SIG-M5 (cell line): ENCODE data around the gene RALB.
"Not testable (repeated sequence)": the region's sequence is repeated elsewhere in the genome, so short reads cannot be mapped to it uniquely, and the experiment has no call there.

Source experiments
- DNase-seq: peaks from one replicate; lab custom pipeline; 2025; lab: John Stamatoyannopoulos, UW

The RALB gene

DNA sequence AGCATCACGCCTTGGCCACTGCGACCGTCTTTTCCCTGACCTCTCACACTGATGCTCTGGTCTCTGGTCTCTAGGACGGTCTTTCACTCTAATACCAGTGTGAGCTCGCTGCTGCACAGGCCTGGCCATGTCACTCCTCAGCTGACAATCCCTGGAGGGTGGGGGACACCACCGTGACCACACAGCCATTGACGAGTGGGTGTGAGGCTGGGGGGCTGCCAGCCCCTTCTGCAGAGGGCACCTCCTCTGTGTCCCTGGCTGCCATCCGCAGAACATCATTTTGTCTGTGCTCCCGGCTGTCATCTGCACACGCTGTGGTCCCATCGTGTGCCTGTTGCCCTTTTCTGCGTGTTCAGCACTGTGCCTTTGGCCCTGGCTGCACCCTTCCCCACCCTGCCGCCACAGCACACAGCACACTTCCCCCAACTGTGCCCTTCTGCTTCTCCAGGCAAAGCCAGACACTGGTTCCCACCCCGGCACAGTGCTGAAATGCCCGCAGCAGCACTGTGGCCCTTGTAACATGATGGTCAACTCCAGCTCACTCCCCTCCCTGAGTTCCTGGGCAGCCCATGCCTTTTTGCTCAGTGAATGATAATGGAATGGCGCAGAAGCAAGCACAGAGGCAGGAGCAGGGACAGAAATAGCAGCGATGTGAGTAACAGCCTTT, 62.8 kb downstream of the RALB start:
- DNase-seq, result no peak

DNA sequence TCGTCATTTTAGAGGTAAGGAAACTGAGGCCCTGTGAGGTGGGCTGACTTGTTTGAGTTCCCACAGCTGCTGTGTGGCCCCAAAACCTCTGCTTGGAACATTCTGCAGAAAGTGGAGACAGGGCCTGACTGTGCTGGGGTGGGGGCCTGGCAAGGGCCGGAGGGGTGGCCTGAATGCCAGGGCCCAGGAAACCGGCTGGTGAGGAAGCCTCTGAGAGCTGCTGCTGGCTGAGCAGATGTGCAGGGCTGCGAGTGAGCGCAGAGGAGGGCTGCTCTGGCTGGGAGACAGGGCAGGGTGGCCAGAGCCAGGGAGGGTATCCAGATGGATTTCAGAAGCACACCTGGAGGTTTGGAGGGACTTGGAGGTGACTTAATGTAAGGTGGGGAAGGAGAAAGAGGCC, 63.4 kb downstream of the RALB start:
- DNase-seq, result no peak

GRCh38 chr2:120316528-120317179, 64.0 kb downstream of the RALB start:
- DNase-seq, result no peak

DNA sequence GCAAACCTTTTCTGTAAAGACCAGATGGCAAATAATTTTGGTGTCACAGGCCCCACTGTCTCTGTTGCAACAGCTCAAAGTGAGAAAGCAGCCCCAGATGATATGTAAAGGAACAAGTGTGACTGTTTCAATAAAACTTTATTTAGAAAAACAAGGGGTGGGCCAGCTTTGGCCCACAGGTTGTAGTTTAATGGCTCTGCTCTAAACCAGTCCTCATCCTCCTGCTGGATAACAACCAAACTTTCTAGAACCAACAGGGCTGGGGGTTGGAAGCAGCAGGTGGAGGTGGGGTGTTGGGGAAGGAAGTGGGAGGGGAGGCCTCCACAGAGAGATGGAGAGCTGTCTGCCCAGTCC, 64.5 kb downstream of the RALB start:
- no peak for DNase-seq

DNA sequence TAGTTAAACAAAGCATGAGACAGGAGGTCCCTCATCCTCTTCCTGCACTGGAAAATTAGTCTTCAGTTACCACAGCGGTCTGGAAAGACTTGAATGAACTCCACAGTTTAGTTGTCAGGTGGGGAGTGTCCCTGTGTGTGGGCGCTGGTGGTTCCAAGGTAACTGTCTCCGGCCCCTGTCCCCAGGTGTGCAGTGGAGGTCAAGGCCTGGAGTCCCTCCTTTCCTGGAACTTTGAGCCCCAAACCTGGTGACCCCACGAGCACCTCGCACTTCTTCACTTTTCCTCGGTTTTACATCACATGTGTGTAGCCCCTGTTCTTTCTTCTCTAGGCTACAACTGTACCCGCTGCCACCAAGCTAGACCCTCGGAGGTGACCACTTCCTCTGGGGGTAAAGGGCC, 65.3 kb downstream of the RALB start:
- no peak for DNase-seq

GRCh38 chr2:120318626-120319025, 66.0 kb downstream of the RALB start:
- DNase-seq, result no peak

DNA sequence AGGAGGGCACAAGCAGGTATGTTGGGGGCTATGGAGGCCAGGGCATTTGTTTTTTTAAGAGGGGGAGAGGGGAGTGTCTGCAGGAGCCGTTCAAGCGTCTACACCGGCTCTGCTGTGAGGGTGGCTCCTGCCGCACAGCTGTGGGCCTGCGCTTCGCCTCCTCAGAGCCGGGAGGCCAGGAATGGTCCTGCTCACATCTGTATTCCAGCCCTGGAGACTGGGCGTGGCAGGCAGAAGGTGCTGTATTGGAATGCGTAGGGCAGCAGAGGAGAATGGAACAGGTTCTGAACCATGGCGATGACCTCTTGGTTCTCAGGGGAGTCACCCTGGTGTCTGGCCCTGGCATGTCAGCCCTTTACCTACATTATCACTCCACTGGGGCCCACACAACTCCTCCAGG, 66.5 kb downstream of the RALB start:
- no peak for DNase-seq

- no peak for DNase-seq
Observed at GRCh38 chr2:120319686-120320317, 67.2 kb downstream of the RALB start.

- DNase-seq, result no peak
Observed at GRCh38 chr2:120320318-120320851, 67.7 kb downstream of the RALB start.

GRCh38 chr2:120320887-120321556, 68.4 kb downstream of the RALB start:
- not testable (repeated sequence) for DNase-seq

- no peak for DNase-seq
Observed at GRCh38 chr2:120321721-120322284, 69.2 kb downstream of the RALB start.

DNA sequence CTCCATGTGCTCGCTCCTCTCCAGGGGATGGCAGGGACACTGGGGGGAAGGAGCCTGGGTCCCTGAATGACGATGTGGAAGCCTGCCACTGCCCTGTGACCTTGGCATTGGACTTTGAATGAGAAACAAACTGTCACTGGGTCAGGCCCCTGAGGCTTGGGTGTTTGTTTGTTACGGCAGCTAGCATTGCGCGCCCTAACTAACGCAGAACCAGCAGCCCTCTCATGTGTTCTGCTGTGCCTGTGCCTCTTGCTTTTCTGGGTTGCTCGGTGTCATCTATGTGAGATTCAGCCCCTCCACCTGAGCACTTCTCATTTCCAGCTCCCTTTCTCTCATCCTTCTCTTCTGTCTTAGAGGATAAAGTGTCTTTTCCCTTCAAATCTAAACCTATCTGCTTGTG, 69.7 kb downstream of the RALB start:
- DNase-seq, result no peak

DNA sequence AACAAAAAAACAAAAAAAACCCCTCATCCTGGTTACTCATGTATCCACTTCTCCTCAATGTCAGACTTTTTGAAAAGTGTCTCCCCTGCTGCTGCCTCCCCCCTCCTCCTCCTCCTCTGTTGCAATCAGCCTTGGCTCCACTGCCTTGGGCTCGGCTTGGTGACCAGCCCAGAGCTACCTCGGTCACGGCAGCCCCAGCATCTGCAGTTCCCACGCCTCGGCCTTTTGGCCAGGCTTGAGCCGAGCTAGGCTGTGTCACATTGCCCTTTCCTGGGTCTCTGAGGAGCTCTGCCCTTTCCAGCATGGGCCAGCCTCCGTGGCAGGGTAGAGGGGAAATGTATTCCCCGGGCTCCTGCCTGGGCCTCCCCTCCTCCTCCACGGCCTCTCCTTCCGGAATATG, 70.6 kb downstream of the RALB start:
- no peak for DNase-seq

- no peak for DNase-seq
Observed at GRCh38 chr2:120323807-120324399, 71.3 kb downstream of the RALB start.

DNA sequence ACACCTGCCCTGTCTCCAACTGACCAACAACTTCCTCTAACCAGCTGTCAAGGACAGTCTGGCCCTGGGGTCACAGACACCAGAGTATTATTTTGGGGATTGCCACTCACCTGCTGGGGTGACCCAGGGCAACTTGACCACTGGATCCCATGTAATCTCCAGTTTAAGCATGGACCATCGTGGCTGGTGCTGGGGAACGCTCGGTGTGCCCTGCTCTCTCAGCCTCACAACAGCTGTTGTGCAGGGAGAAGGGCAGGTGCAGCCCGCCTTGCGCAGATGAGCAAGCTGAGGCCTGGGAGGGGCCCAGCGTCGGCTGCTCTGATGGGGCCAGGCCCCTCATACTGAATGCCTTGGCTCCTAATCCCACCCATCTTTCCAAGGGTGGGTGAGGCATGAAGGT, 72.3 kb downstream of the RALB start:
- DNase-seq, result no peak

- DNase-seq, result no peak
Observed at GRCh38 chr2:120326066-120326465, 73.4 kb downstream of the RALB start.

- no peak for DNase-seq
Observed at GRCh38 chr2:120330946-120331822, 78.5 kb downstream of the RALB start.

DNA sequence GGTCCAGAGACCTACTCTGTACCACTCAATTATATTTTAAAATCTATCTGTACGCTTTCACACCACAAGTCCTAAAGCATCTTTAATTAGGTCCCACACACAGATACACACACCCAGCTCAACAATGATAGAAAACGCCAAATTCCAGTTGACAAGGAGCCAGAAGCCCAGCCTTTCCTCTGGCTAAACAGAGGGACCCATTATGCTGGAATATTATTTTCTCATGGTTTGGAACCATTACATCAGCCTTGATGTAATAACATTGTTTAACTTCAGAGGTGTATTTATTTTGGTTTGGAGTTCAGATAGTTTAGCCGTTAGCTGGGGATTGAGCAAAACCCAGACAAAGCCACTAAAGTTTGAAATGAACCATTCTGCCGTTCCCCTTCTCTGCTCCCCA, 79.3 kb downstream of the RALB start:
- DNase-seq, result no peak

DNA sequence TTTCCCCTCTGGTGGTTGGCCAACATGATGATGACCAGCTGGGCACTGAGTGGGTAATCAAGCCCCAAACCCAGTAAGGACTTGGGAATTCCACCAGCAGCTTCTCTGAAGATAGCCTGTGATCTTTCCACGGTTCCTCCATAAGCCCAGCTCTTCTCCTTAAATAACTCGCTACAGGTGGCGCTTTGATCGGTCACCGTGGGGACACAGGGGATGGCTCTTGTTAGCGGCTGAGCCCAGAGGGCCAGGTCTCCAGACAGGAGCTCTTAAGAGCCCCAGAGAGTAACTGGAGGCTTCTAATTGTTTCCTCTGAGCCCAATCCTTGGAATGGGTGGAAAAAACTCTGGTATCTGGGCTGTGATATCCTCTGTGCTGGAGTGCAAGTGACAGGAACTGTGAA, 79.7 kb downstream of the RALB start:
- no peak for DNase-seq

GRCh38 chr2:120334068-120334467, 81.4 kb downstream of the RALB start:
- DNase-seq, result no peak

- DNase-seq, result no peak
Observed at GRCh38 chr2:120336749-120337148, 84.1 kb downstream of the RALB start.
